Fibroblast of pulmonary artery (primary cell): Measurements from ENCODE around the gene NOS1.
"Not testable (repeated sequence)": the region's sequence is repeated elsewhere in the genome, so short reads cannot be mapped to it uniquely, and the experiment has no call there.

Experiments
- DNase-seq: peaks from one replicate; pipeline ENCODE4 v3.0.0-alpha.2; 2010; ENCODE audit warnings: low read depth
- H3K4me3 ChIP-seq: replicated peaks from 2 replicates; pipeline ENCODE4 v1.5.1; 2011; ENCODE audit warnings: low read depth, mild to moderate bottlenecking, control low read depth, low read length, moderate library complexity
- CTCF ChIP-seq: IDR thresholded peaks from 2 replicates; pipeline ENCODE4 v1.5.1; 2011; ENCODE audit warnings: mild to moderate bottlenecking, control low read depth, low read length, inconsistent platforms; ENCODE audit errors: missing control alignments

The NOS1 gene

GRCh38 chr12:117402363-117402762, 40.9 kb upstream of the NOS1 start:
- no peak for TF ChIP-seq CTCF

GRCh38 chr12:117400912-117401311, 39.5 kb upstream of the NOS1 start:
- TF ChIP-seq CTCF: no peak
- DNase-seq: no peak
- no peak overlapping the region for H3K4me3 ChIP-seq

More at GRCh38 chr12:117402363-117402762, 40.9 kb upstream of the NOS1 start:
- H3K4me3 ChIP-seq: no peak overlapping the region
- DNase-seq: no peak

- H3K4me3 ChIP-seq, DNase-seq: not testable (repeated sequence)
Measured at GRCh38 chr12:117398482-117398881, 37.1 kb upstream of the NOS1 start.

GRCh38 chr12:117395766-117396165, 34.3 kb upstream of the NOS1 start:
- no peak for TF ChIP-seq CTCF
- no peak overlapping the region for H3K4me3 ChIP-seq
- DNase-seq: no peak

- TF ChIP-seq CTCF: no peak
- DNase-seq: no peak
- H3K4me3 ChIP-seq: no peak overlapping the region
Measured at GRCh38 chr12:117394491-117394890, 33.1 kb upstream of the NOS1 start.

GRCh38 chr12:117393656-117394055, 32.2 kb upstream of the NOS1 start:
- no peak for TF ChIP-seq CTCF
- no peak for DNase-seq
- H3K4me3 ChIP-seq: no peak overlapping the region

- no peak for DNase-seq
- H3K4me3 ChIP-seq: no peak overlapping the region
- no peak for TF ChIP-seq CTCF
Measured at GRCh38 chr12:117390866-117391265, 29.4 kb upstream of the NOS1 start.
